Measurements from ENCODE around the gene COQ8B.
A peak's percentile ranks its signal among the peaks of the same experiment; 100 is the strongest.

COQ8B gene

GRCh38 chr19:40691421-40692211 is 25.1 kb downstream of the COQ8B start:
- DNase-seq (ENCODE audit: low read depth in 2 of 2): no peak

- peak; percentile 37 to 75 for DNase-seq (ENCODE audit: low read depth in 2 of 2)
These were observed 25.8 kb downstream of the COQ8B start for GRCh38 chr19:40690693-40691420.

- DNase-seq (ENCODE audit: low read depth in 2 of 2): peak in 1 of 2 experiments; percentile 75
These were observed 26.5 kb downstream of the COQ8B start, which contains the start of gene NUMBL for GRCh38 chr19:40690050-40690692. Gene NUMBL, minus strand, starts transcription at chr19:40690651. Its CDS starts 168 bp downstream, at chr19:40690483.

- DNase-seq (ENCODE audit: low read depth in 2 of 2): no peak
These were observed 27.2 kb downstream of the COQ8B start for GRCh38 chr19:40689339-40690049.

GRCh38 chr19:40688987-40689338 is 27.7 kb downstream of the COQ8B start:
- DNase-seq (ENCODE audit: low read depth in 2 of 2): no peak

- no peak for DNase-seq (ENCODE audit: low read depth in 2 of 2)
These were observed 28.4 kb downstream of the COQ8B start for GRCh38 chr19:40688309-40688708.

- DNase-seq (ENCODE audit: low read depth in 2 of 2): no peak
These were observed 29.1 kb downstream of the COQ8B start for GRCh38 chr19:40687525-40688016.

GRCh38 chr19:40686882-40687524 is 29.7 kb downstream of the COQ8B start:
- no peak for DNase-seq (ENCODE audit: low read depth in 2 of 2)

- DNase-seq (ENCODE audit: low read depth in 2 of 2): no peak
These were observed 31.1 kb downstream of the COQ8B start for GRCh38 chr19:40685563-40685962.

- no peak for DNase-seq (ENCODE audit: low read depth in 2 of 2)
These were observed 31.6 kb downstream of the COQ8B start for GRCh38 chr19:40685016-40685526.

GRCh38 chr19:40684280-40684679 is 32.4 kb downstream of the COQ8B start:
- DNase-seq (ENCODE audit: low read depth in 2 of 2): no peak

- no peak for DNase-seq (ENCODE audit: low read depth in 2 of 2)
These were observed 33.2 kb downstream of the COQ8B start for GRCh38 chr19:40683437-40683836.

GRCh38 chr19:40682431-40682964 is 34.2 kb downstream of the COQ8B start:
- no peak for DNase-seq (ENCODE audit: low read depth in 2 of 2)

- DNase-seq (ENCODE audit: low read depth in 2 of 2): no peak
These were observed 35.6 kb downstream of the COQ8B start for GRCh38 chr19:40681039-40681438.

GRCh38 chr19:40677156-40677555 is 39.5 kb downstream of the COQ8B start:
- no peak for DNase-seq (ENCODE audit: low read depth in 2 of 2)

GRCh38 chr19:40674291-40674690 is 42.4 kb downstream of the COQ8B start:
- no peak for DNase-seq (ENCODE audit: low read depth in 2 of 2)

- DNase-seq (ENCODE audit: low read depth in 2 of 2): no peak
These were observed 43.3 kb downstream of the COQ8B start for GRCh38 chr19:40673397-40673796.

GRCh38 chr19:40672573-40673299 is 44.0 kb downstream of the COQ8B start:
- DNase-seq (ENCODE audit: low read depth in 2 of 2): no peak

- DNase-seq (ENCODE audit: low read depth in 2 of 2): no peak
These were observed 44.6 kb downstream of the COQ8B start for GRCh38 chr19:40672038-40672437.

GRCh38 chr19:40671404-40671803 is 45.3 kb downstream of the COQ8B start:
- no peak for DNase-seq (ENCODE audit: low read depth in 2 of 2)
